ENCODE data around the gene GPR119. TPM values are rescaled to one million over a fixed set of nuclear protein-coding genes. Genes with fewer than 3 reads are reported as not detected.

The GPR119 gene
- total and polyA plus RNA-seq, 10 donors: not detected

GRCh38 chrX:130413415-130413814 is 27.9 kb upstream of the GPR119 start:
- H3K36me3 ChIP-seq: peaks cover 0 to 71% (median 21%) of the 10 kb centered on the region in 6 donors
- WGBS, 5 donors: 40 to 85% (median 68%) methylated on average over 2 of the region's 2 CpGs
- H3K4me1 ChIP-seq: no peaks in the 10 kb centered on the region
- H3K27ac ChIP-seq: no peak overlapping the region
- intact Hi-C loops (cut with DNase I; ENCODE audit: low total_unique reads): no loop called here
- TF ChIP-seq POLR2A (IDR thresholded peaks at IDR 0.05) (no peak), POLR2AphosphoS5 (IDR thresholded peaks at IDR 0.05) (no peak), CTCF (IDR thresholded peaks at IDR 0.05 in 8 of 11, conservative IDR thresholded peaks at IDR 0.05 in 3 of 11) (no peak)
- H3K27me3 ChIP-seq (replicated peaks in 1 of 7): no peaks in the 10 kb centered on the region
- H3K9me3 ChIP-seq: no peaks in the 10 kb centered on the region
- no peak for DNase-seq
- no peak overlapping the region for H3K4me3 ChIP-seq

GRCh38 chrX:130402208-130402684 is 16.8 kb upstream of the GPR119 start:
- H3K4me1 ChIP-seq: peaks cover 0 to 18% (median 15%) of the 10 kb centered on the region in 6 donors
- no peaks in the 10 kb centered on the region for H3K9me3 ChIP-seq
- H3K27me3 ChIP-seq (replicated peaks in 1 of 7): peaks cover 0 to 10% (median 0%) of the 10 kb centered on the region in 7 donors
- H3K4me3 ChIP-seq: peak overlapping the region; percentile 26 to 80 (median 52)
- peak overlapping the region in 7 of 8 donors; percentile 38 to 85 (median 79) for H3K27ac ChIP-seq
- peaks cover 0 to 26% (median 3%) of the 10 kb centered on the region in 6 donors for H3K36me3 ChIP-seq
- intact Hi-C loops (cut with DNase I; ENCODE audit: low total_unique reads): no loop called here
- TF ChIP-seq POLR2A (IDR thresholded peaks at IDR 0.05) (no peak), POLR2AphosphoS5 (IDR thresholded peaks at IDR 0.05) (no peak), CTCF (IDR thresholded peaks at IDR 0.05 in 8 of 11, conservative IDR thresholded peaks at IDR 0.05 in 3 of 11) (no peak)
- 1 to 29% (median 6%) methylated on average over 10 to 13 of the region's 13 CpGs for WGBS, 5 donors
- DNase-seq: no peak

- H3K36me3 ChIP-seq: peaks cover 0 to 25% (median 3%) of the 10 kb centered on the region in 6 donors
- H3K4me1 ChIP-seq: peaks cover 0 to 18% (median 15%) of the 10 kb centered on the region in 6 donors
- TF ChIP-seq POLR2AphosphoS5 (IDR thresholded peaks at IDR 0.05): peak; percentile 88 to 92 (median 90)
- TF ChIP-seq POLR2A (IDR thresholded peaks at IDR 0.05): peak in 1 of 3 donors; percentile 48
- no peak for TF ChIP-seq CTCF (IDR thresholded peaks at IDR 0.05 in 8 of 11, conservative IDR thresholded peaks at IDR 0.05 in 3 of 11)
- intact Hi-C loops (cut with DNase I; ENCODE audit: low total_unique reads): no loop called here
- peaks cover 0 to 10% (median 0%) of the 10 kb centered on the region in 7 donors for H3K27me3 ChIP-seq (replicated peaks in 1 of 7)
- 1 to 51% (median 5%) methylated on average over 7 to 47 of the region's 47 CpGs for WGBS, 5 donors
- no peaks in the 10 kb centered on the region for H3K9me3 ChIP-seq
- DNase-seq: peak; percentile 91
- H3K27ac ChIP-seq: peak within 1 kb of the TSS; percentile 22 to 85 (median 76)
- H3K4me3 ChIP-seq: peak within 1 kb of the TSS; percentile 26 to 80 (median 52)
Measured at GRCh38 chrX:130401415-130402207, 16.1 kb upstream of the GPR119 start, which contains the start of gene RBMX2. Gene RBMX2, plus strand, starts transcription at chrX:130401987. Its CDS starts 46 bp downstream, at chrX:130402033.

GRCh38 chrX:130395341-130395740 is 9.9 kb upstream of the GPR119 start:
- H3K4me1 ChIP-seq: no peaks in the 10 kb centered on the region
- 56 to 80% (median 77%) methylated on average over 7 of the region's 7 CpGs for WGBS, 5 donors
- no peaks in the 10 kb centered on the region for H3K36me3 ChIP-seq
- H3K27ac ChIP-seq: no peak overlapping the region
- no peaks in the 10 kb centered on the region for H3K9me3 ChIP-seq
- TF ChIP-seq POLR2A (IDR thresholded peaks at IDR 0.05) (no peak), CTCF (IDR thresholded peaks at IDR 0.05 in 8 of 11, conservative IDR thresholded peaks at IDR 0.05 in 3 of 11) (no peak), POLR2AphosphoS5 (IDR thresholded peaks at IDR 0.05) (no peak)
- intact Hi-C loops (cut with DNase I; ENCODE audit: low total_unique reads): no loop called here
- peaks cover 0 to 21% (median 0%) of the 10 kb centered on the region in 7 donors for H3K27me3 ChIP-seq (replicated peaks in 1 of 7)
- H3K4me3 ChIP-seq: no peak overlapping the region
- no peak for DNase-seq
